Measurements from ENCODE around the gene SYS1. TPM values are rescaled to one million over a fixed set of nuclear protein-coding genes. Genes with fewer than 3 reads are reported as not detected.

The SYS1 gene
- total and polyA plus RNA-seq, 2 of the 8 experiments (the other 6 are each of a cell fraction or from before 2014, with no cell fraction given): 19.6 to 50.8 TPM

DNA sequence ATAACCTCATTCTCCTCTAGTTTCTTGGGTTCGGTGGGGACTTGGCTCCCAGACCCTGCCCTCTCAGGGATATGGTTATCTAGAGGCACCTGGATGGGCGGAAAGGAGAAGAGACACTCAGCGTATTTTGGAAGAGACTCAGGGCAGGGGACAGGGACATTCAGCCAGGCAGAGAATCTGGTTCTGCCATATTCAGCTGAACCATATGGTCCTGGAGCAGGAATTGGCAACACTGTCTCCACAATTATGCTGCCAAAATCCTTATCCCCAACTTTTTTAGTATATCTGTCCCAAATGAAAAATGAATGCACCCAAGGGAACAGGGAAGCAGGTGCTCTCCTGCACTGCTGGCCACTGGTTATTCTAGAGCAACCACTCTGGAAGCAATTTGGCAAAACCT is 32.5 kb upstream of the SYS1 start:
- H3K4me3 ChIP-seq (ENCODE audit: extremely low read depth in 1 of 4, insufficient read depth in 2 of 4, low read depth in 3 of 4, low read length in 4 of 4): no peak overlapping the region
- no peaks in the 10 kb centered on the region; a peak in 1 of 7 replicates for H3K4me1 ChIP-seq (replicated peaks in 1 of 4; ENCODE audit: control insufficient read depth in 3 of 4, insufficient read depth in 4 of 4, low read length in 3 of 4)
- no peak overlapping the region for H4K91ac ChIP-seq (replicated peaks; ENCODE audit: insufficient read length, low read length)
- H3K4me2 ChIP-seq (ENCODE audit: insufficient read depth in 1 of 2, low read depth in 2 of 2, low read length in 2 of 2): no peak overlapping the region
- no peaks in the 10 kb centered on the region for H3K27me3 ChIP-seq (replicated peaks in 1 of 4; ENCODE audit: control insufficient read depth in 3 of 4, extremely low read depth in 1 of 4, insufficient read depth in 3 of 4, low read length in 3 of 4)
- H2AK5ac ChIP-seq (ENCODE audit: low read depth, low read length): no peak overlapping the region
- H2BK12ac ChIP-seq (ENCODE audit: low read depth, low read length): no peak overlapping the region
- H2BK20ac ChIP-seq (ENCODE audit: low read length): no peak overlapping the region
- H2BK15ac ChIP-seq (ENCODE audit: low read length): no peak overlapping the region
- H3K36me3 ChIP-seq (ENCODE audit: control insufficient read depth in 2 of 4, insufficient read depth in 4 of 4, low read length in 3 of 4): peaks cover 8 to 51% (median 35%) of the 10 kb centered on the region in 4 experiments
- H2AFZ ChIP-seq (ENCODE audit: low read length): no peak overlapping the region
- H4K8ac ChIP-seq (ENCODE audit: extremely low read depth, insufficient read depth, low read length): no peak overlapping the region
- ChIA-PET POLR2A (ENCODE audit: partially characterized antibody) (interaction anchor here (1.0 kb wide), 1 partner anchor 442 kb away, joined by 4 read pairs; no protein-coding TSS in a partner anchor), CTCF (ENCODE audit: partially characterized antibody) (interaction anchor here (0.9 to 2.1 kb wide), 2 partner anchors 12 to 32 kb away, joined by 3 to 10 read pairs; partner anchors contain the start of gene SYS1)
- H2BK120ac ChIP-seq (replicated peaks; ENCODE audit: low read depth, low read length): no peak overlapping the region
- peaks cover 1 to 4% of the 10 kb centered on the region in 2 experiments for H4K20me1 ChIP-seq (replicated peaks in 1 of 2; ENCODE audit: control insufficient read depth in 1 of 2, insufficient read depth in 2 of 2, low read length in 2 of 2)
- no peak overlapping the region for H2BK5ac ChIP-seq (ENCODE audit: low read depth, low read length)
- H3K79me1 ChIP-seq (ENCODE audit: low read depth, low read length): no peaks in the 10 kb centered on the region
- H3K79me2 ChIP-seq (ENCODE audit: control insufficient read depth in 1 of 2, insufficient read depth in 2 of 2, low read length in 2 of 2): peaks cover 0 to 6% of the 10 kb centered on the region in 2 experiments; a peak in 1 of 4 replicates
- H3K23ac ChIP-seq (ENCODE audit: insufficient read length): no peak overlapping the region
- no peaks in the 10 kb centered on the region for H3K23me2 ChIP-seq (ENCODE audit: low read depth, low read length)
- DNase-seq (ENCODE audit: low read depth in 1 of 2, low spot score in 2 of 2) (no peak), FAIRE-seq (no peak)
- H3K9me3 ChIP-seq (ENCODE audit: insufficient read depth in 2 of 2, low read depth in 1 of 2, low read length in 1 of 2): no peaks in the 10 kb centered on the region
- no peak overlapping the region for H3K56ac ChIP-seq (replicated peaks; ENCODE audit: insufficient read length, low read depth, low read length)
- H3K27ac ChIP-seq (ENCODE audit: low read depth, low read length): no peak overlapping the region
- WGBS, 2 experiments (ENCODE audit: extremely low coverage in 1 of 2, insufficient coverage in 1 of 2, insufficient read length in 1 of 2, insufficient replicate concordance in 2 of 2, low coverage in 1 of 2, low lambda C conversion rate in 2 of 2, missing lambda C conversion rate in 1 of 2): 84% methylated on average over 3 of the region's 3 CpGs; no CpG with 5 or more reads in 1 of the 2 experiments
- H3K9ac ChIP-seq (replicated peaks in 1 of 4; ENCODE audit: extremely low read depth in 1 of 4, low read depth in 3 of 4, low read length in 3 of 4): no peak overlapping the region
- no peak overlapping the region for H4K5ac ChIP-seq (ENCODE audit: insufficient read length, low read depth, low read length)
- no peak overlapping the region for H3K14ac ChIP-seq (ENCODE audit: insufficient read length)
- no peak overlapping the region for H3K18ac ChIP-seq (ENCODE audit: extremely low read depth, low read length)
- no peak overlapping the region for H3K4ac ChIP-seq (replicated peaks; ENCODE audit: insufficient read length, low read depth, low read length)
- TF ChIP-seq EGR1 (IDR thresholded peaks at IDR 0.05; ENCODE audit: borderline replicate concordance, low read depth, low read length) (no peak), CEBPB (IDR thresholded peaks at IDR 0.05; ENCODE audit: low read depth, low read length) (no peak), YY1 (IDR thresholded peaks at IDR 0.05; ENCODE audit: low read depth, low read length) (no peak), CHD1 (IDR thresholded peaks at IDR 0.05; ENCODE audit: low read depth, low read length) (no peak)

Data from H1 (cell line).